Subcutaneous adipose tissue (tissue), 4 donors: ENCODE measurements around the gene IBA57. TPM values are rescaled to one million over a fixed set of nuclear protein-coding genes. Genes with fewer than 3 reads are reported as not detected.

Source experiments
- CTCF ChIP-seq: fragments of 450-650 bp; IDR thresholded peaks from one replicate; pipeline ENCODE4 v1.5.1; 2016; ENCODE audit warnings: low read depth, mild to moderate bottlenecking, control low read depth, antibody characterized with exemption, moderate library complexity
- total RNA-seq, 4 donors: library from RNA; depleted of rRNA; stranded (reverse); fragments of >200 nt; gene quantifications; one replicate each; pipeline ENCODE4 v1.1.0, GENCODE V29; 2016

Gene IBA57
- total RNA-seq, 4 donors from 2014 or later, result 2.8 to 9.0 (median 4.4) TPM

DNA sequence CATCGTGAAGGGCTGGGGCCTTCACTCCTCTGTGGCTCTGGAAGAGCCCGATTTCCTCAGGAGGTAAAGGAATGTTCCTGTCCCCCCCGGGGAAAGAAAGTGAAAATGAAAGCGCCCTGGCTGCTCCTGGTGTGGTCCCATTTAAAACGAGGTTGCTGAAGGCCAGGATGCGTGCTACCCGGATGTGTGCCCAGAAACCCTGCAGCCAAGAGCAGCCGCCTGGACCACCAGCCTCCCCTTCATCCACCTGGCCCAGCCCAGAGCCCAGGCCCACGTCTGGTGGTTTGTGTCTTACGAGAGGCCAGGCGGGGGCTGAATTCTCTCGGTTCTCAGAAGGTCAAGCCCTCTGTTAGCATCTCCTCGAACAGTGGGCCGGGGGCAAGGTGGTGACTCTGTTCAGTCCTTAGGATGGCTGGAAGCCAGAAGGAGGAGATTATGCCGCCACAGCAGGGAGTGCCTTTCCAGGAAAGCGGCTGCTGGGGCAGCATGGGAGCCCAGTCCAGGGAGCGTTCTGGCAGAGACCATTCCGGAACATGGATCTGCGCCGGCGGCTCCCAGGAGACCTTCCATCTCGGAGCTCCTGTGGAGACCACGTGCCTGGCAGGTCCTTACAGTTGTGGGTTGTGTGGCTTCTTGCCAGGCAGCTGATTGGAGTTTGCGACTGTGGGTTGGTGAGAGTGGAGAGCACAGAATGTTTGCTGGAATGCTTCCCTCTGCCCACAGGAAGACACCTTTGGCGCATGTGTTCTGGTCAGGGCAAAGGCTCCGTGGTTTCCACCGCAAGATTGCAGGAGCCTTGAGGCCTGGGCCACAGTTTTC is 24.2 kb upstream of the IBA57 start:
- TF ChIP-seq CTCF, result no peak

- no peak for TF ChIP-seq CTCF
These were observed 23.4 kb upstream of the IBA57 start for GRCh38 chr1:228142155-228142691.

GRCh38 chr1:228142701-228143136 is 22.9 kb upstream of the IBA57 start:
- TF ChIP-seq CTCF, result no peak

DNA sequence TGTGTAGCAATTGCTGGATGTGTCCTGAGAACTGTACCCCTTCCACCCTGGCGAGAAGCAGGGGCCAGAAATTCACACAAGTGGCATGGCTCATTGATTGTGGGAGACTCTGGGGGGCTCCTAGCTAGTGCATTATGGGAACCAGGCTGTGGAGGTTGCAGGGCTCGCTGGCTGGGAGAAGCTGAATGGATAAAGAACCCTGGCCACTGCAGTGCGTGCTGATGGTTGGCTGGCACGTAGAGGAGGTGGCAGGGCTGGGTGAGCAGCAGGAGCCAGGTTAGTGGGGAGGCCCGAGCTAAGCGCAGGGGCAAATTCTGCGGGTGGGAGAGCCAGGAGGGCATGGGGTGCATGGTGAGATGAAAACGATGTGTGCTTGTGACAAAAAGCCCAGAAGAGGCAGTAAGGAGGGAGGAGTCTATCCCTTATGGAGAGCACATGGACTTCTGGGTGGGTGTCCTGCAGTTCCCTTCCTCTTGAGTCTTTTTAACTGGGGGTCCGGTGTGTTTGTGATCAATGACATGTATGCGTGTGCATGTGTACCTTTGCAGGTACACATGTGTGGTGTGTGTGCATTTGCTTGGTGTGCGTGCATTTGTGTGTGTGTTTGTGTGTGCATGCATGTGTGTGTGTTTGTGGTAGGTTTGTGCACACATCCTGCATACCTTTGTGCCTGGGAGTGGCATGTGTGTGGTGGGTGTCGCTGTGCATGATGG is 22.0 kb upstream of the IBA57 start:
- TF ChIP-seq CTCF, result no peak

DNA sequence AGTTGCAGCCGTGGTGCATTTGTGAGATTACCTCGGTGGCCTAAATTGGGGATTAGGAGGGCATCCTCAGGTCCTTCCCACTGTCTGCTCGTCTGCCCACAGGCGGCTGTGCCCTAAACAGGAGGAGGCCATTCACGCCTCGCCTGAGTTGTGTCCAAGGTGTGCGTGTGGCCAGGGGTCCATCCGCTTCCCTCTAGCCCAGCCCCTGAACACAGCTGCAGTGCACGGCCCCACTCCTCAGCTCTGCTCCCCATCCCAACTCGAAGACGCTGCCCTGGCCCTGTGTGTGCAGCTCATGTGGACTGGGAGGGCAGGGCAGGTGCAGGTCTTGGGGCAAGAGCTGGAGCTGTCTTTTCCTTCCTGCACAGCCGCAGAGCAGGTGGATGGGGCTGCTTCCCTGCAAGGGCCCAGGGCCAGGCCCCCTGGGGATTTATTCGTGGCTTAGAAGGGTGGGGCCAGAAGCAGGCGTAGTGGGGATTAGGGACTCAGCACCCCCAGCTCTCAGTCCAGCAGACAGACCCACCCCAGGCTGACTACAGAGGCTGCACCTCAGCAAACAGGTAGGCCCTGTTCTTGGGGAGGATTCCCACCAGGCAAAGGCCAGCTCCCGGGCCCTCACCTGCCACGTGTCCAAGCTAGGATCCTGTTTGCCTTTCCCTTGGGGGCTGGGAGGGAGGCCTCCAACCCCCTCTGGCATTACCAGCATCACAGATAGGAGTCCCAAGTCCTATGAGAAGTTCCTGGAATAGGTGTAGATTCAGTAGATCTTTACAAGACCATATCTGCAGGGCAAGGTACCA is 21.2 kb upstream of the IBA57 start:
- no peak for TF ChIP-seq CTCF

DNA sequence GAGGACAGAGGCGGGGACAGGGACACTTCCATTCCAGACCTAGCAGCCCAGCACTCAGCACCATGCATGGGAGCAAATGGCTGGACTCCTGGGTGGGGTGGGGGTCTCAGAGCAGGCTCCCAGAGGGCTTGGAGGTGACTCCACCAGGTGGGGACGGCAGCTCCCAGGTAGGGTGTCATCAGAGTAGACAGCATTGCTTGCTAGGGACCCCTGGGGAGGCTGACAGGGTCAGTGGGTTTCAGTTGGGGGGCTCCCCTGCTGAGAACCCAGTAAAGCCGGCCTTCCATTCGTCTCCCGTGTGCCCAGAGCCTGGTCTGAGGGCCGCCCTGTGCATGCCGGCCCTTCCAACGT is 20.6 kb upstream of the IBA57 start:
- TF ChIP-seq CTCF, result no peak
